Mucosa of gallbladder (tissue), 1 donor: ENCODE measurements around the gene RB1. TPM values are rescaled to one million over a fixed set of nuclear protein-coding genes. Genes with fewer than 3 reads are reported as not detected.
"Not testable (repeated sequence)": the region's sequence is repeated elsewhere in the genome, so short reads cannot be mapped to it uniquely, and the experiment has no call there.

Source experiments
- DNase-seq: peaks from one replicate; pipeline ENCODE4 v3.0.0-alpha.2; 2020; ENCODE audit warnings: low spot score
- total RNA-seq: library from RNA; stranded (reverse); gene quantifications from one replicate; pipeline ENCODE4 v1.2.1, GENCODE V29; 2021
- donor health status: DM: no; HTN: no; CAD: no.

Gene RB1
- total RNA-seq, 1 donor from 2014 or later = 37.8 TPM

GRCh38 chr13:48448959-48449614, 145.5 kb downstream of the RB1 start:
- no peak for DNase-seq

DNA sequence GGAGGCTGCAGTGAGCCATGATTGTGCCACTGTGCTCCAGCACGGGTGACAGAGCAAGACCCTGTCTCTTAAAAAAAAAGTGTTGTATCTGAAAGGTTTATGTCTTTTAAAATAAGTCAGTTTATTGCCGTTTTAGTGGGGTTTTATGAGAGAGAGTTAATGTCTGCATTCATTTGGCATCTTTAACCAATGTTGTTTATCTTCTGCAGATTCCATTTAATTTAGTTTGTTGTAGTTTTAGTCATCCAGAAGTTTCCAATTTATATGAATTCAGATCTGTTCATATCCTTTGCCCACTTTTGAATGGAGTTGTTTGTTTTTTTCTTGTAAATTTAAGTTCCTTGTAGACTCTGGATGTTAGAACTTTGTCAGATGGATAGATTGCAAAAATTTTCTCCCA, 146.1 kb downstream of the RB1 start:
- DNase-seq = no peak

GRCh38 chr13:48451196-48451595, 147.6 kb downstream of the RB1 start:
- DNase-seq = not testable (repeated sequence)

- DNase-seq = no peak
These were observed 153.0 kb downstream of the RB1 start for GRCh38 chr13:48456546-48456945.

DNA sequence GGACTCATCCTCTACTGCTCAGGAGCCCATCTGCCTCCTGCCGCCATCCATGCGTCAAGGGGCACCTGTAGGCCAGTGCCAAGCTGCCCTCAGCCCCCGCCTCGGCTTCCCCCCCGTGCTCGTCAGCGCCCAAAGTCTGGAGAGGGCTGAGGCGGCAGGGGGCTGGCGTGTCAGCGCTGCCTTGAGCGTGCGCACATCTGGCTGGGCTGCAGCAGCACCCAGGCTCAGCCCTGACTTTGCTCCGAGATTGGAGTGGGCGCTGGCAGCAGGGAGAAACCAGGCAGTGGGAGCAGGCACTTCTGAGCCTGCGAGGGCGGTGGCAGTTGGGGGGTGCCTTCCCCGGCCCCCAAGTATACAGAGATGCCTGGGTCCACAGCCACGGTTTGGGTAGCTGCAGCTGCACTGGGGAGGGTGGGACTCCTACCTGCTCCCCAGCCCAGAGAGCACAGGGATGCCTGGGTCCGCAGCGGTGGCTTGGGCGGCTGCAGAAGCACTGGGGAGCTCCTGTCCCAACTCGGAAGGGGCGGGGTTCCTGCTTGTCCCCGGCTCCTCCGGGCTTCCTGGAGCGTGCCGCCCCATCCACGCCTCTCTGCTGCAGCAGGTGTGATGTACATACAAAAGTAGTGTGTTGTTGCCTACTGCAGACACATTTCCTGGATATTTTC, 154.2 kb downstream of the RB1 start:
- no peak for DNase-seq

GRCh38 chr13:48475230-48475629, 171.7 kb downstream of the RB1 start:
- DNase-seq = no peak

- DNase-seq = no peak
These were observed 172.7 kb downstream of the RB1 start for GRCh38 chr13:48476215-48476614.

- DNase-seq = no peak
These were observed 173.1 kb downstream of the RB1 start for GRCh38 chr13:48476686-48477085.

DNA sequence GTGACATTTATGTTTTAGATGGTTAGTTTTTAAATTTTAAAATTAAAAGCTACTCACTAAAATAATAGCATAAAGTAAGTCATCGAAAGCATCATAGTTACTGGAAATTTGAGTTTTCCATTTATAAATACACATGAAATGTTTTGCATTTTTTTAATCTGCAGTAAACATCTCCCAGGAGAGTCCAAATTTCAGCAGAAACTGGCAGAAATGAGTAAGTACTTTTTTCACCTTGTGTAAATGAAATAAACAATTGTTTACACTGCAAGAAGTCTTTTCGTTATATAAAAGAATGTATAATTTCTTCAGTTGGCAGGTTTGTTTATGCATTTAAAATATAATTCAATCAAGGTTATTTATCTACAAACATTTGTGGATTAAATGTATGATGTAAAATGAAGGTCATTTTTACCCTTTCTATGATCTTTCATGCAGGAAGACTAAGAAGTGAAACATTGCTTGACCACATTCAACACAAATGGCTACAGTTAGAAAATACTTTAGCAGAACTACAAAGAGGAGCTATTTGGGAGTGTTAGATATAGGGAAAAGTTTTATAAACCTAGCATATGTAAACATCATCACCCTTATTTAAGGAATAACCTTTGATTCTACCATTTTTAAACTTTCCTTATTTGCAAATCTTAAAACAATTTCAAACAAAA, 173.8 kb downstream of the RB1 start:
- no peak for DNase-seq

DNA sequence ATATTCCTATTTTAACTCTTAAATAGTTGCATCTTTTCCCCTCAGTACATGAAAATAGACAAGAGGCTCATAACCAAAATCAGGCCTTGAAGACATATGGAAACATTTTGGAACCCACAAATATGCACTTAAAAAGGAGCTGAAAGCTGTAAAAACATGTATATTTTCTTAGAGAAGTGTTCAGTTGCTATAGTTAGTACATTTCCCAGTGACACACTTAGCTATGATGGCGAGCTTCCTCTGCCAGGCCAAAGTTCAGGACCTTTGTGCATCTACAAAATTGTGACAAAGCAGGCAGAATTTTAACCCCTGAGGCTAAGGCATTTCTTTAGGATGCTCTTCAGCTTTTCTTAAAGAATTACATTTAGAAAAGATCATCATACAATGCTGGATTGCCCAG, 174.8 kb downstream of the RB1 start:
- DNase-seq = no peak

DNA sequence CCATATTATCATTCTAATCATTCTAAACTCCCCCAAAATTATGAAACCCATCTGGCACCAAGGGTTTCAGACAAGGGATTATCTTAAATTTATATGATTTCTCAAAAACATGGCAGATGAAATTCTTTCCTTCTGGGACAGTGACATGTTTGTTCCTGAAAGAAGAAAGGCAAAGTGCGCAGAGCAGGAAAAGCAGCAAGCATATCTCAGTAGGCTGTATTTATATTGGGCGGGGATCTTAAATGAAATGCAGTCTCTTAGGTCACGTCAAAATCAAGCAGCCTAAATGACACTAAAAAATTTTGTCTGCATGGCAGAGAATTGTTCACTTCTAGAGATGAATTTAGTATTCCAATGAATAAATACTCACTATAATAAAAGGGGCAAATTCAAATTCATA, 180.0 kb downstream of the RB1 start:
- no peak for DNase-seq

DNA sequence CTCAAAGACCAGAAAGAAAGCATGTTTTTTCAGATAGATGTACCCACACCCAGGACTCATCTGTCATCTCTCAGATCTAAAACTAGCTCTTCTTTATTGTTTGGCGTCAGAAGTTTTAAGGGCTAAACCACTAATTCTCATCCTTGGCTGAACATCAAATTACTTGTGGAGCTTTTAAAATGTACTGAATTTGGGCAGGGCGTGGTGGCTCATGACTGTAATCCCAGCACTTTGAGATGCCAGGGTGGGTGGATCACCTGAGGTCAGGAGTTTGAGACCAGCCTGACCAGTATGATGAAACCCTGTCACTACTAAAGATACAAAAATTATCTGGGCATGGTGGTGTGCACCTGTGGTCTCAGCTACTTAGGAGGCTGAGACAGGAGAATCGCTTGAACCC, 181.9 kb downstream of the RB1 start:
- no peak for DNase-seq

- no peak for DNase-seq
These were observed 182.8 kb downstream of the RB1 start for GRCh38 chr13:48486362-48486761.

- DNase-seq = no peak
These were observed 183.3 kb downstream of the RB1 start for GRCh38 chr13:48486836-48487235.

GRCh38 chr13:48487968-48488367, 184.4 kb downstream of the RB1 start:
- no peak for DNase-seq

DNA sequence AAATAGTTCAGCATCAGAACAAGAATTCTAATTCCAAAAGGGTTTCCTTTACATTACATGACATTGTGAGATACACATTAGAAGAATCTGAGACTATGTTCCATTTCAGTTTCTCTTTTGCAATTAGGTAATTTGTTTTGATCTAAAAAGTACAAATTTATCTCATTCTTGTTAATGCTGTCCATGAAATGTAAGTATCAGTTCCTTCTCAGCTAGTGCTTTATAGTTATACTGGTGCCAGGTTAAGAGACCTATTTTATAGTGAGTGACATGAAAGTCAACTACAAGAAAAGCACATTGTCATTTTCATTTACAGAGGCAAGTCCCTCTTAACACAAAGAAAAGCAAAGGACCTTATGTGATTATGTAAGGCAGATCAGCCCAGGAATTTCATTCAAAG, 185.4 kb downstream of the RB1 start:
- DNase-seq = no peak

GRCh38 chr13:48489666-48490065, 186.1 kb downstream of the RB1 start:
- no peak for DNase-seq

DNA sequence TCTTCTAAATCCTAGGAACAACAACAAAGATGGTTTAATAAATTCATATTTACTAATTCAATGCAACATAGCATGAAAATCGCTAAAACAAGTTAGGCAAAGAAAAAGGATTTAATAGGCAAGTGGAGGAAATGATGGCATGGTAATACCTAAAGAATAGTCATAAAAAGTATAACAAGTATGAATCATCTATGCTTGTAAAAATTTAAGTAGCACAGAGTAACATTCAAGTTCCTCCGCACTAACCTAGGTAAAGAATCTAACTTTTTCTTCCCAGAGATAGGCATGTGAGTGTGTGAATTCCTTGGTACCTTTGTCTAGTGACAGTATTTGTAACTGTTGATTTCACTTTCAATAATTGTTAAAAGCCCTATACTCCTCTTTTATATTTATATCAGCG, 186.7 kb downstream of the RB1 start:
- DNase-seq = no peak

DNA sequence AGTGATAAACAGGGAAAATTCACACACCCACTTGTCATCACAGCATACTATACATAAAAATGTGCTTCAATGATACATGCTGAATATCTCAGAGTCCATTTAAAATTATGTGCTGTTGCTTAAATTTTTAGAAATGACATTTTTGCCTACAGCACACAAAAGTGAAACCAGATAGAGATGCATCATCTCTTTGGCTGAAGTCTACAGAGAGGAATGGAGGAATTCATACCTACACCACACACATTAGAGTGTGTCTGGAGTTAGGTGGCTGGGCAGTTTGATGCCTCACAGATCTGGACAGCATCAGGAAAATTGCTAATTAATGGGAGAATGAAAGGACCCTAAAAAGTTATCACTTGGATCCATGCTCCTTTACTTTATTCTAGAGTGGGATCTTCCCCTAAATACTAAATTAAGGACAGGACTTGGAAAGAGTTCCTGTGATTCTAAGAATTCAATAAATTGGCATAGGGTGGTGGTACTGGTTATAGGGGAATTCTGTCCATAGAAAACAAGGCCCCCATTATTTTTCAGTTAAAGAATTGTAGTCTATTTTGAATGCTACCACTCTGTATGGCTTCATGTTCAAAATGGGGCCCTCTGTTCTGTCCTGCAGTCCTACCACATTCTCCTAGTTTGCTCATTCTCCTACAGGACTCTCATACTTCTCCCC, 188.0 kb downstream of the RB1 start:
- no peak for DNase-seq

DNA sequence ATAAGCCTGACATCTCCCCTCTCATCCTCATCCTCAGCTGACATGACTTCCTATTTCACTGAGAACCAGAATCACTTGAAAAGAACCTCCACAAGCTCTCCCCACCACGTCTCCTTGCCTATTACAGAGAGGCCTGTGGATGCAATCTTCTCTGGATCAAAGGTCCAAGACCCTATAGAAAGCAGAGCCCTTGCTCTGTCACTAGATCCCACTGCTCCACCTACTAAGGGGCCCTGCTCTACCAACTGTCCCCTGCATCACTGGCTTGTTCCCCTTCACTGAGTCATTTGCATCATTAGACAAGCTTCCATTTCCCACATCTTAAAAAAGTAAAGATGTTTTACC, 188.5 kb downstream of the RB1 start:
- no peak for DNase-seq

GRCh38 chr13:48492470-48493065, 189.0 kb downstream of the RB1 start:
- DNase-seq = peak; percentile 76

- no peak for DNase-seq
These were observed 189.7 kb downstream of the RB1 start for GRCh38 chr13:48493066-48493765.
